Upper lobe of left lung (tissue), 6 donors: ENCODE data around the gene ASB14. TPM values are rescaled to one million over a fixed set of nuclear protein-coding genes. Genes with fewer than 3 reads are reported as not detected.
A peak's percentile ranks its signal among the peaks of the same experiment; 100 is the strongest.

Source experiments
- ATAC-seq, 2 donors: fragments of 200-7000 bp; cut with Tn5 transposase; one replicate each; pipeline ENCODE4 v1.9.1; 2022; ENCODE audit warnings: mild to moderate bottlenecking in 2 of 2, moderate library complexity in 2 of 2; ENCODE audit not compliant: low FRiP score in 2 of 2
- DNase-seq, 2 donors: peaks; one replicate each; pipeline ENCODE4 v3.0.0-alpha.2; 2019 to 2020
- H3K27ac ChIP-seq, 4 donors: fragments of 200-600 bp; sonication (generic); one replicate each; pipeline ENCODE4 v1.5.1; 2016 to 2019
- H3K27me3 ChIP-seq, 4 donors: fragments of 200-600 bp; sonication (generic); one replicate each; pipeline ENCODE4 v1.5.1; 2017 to 2019
- H3K36me3 ChIP-seq, 4 donors: fragments of 200-600 bp; sonication (generic); one replicate each; pipeline ENCODE4 v1.5.1; 2016 to 2019
- H3K4me1 ChIP-seq, 4 donors: fragments of 200-600 bp; sonication (generic); one replicate each; pipeline ENCODE4 v1.5.1; 2018 to 2019
- H3K4me3 ChIP-seq, 4 donors: fragments of 200-600 bp; sonication (generic); one replicate each; pipeline ENCODE4 v1.5.1; 2017 to 2019; ENCODE audit warnings: mild to moderate bottlenecking in 2 of 4, moderate library complexity in 1 of 4
- H3K9me3 ChIP-seq, 4 donors: fragments of 200-600 bp; sonication (generic); one replicate each; pipeline ENCODE4 v1.5.1; 2018 to 2019
- EP300 ChIP-seq, 4 donors: sonication (generic); formaldehyde crosslinking; IDR thresholded peaks; one replicate each; pipeline ENCODE4 v1.5.1; 2017; ENCODE audit warnings: antibody characterized with exemption in 4 of 4, control low read depth in 2 of 4
- POLR2A ChIP-seq, 4 donors: fragments of 450-650 bp; IDR thresholded peaks; one replicate each; pipeline ENCODE4 v1.5.1; 2016 to 2017; ENCODE audit warnings: antibody characterized with exemption in 4 of 4, mild to moderate bottlenecking in 2 of 4
- POLR2AphosphoS5 ChIP-seq, 2 donors: sonication (generic); formaldehyde crosslinking; IDR thresholded peaks; one replicate each; pipeline ENCODE4 v1.5.1; 2017; ENCODE audit warnings: antibody characterized with exemption in 2 of 2
- WGBS, 2 donors: methylation state at CpG; one replicate each; pipeline ENCODE4 v1.1.5; 2017 to 2018; 5-methylcytosine and 5-hydroxymethylcytosine counted together
- total RNA-seq, 6 donors: library from RNA; depleted of rRNA in 4 of 6; stranded (reverse); fragments of >200 nt in 4 of 6; gene quantifications; one replicate each; pipeline versions ENCODE4 v1.1.0 to v1.2.1, GENCODE V29; 2016 to 2021
- TF ChIP-seq, protein P1 (sequence below), 6 experiments: fragments of 450-650 bp in 4 of 6; fragments of 200-600 bp in 2 of 6; sonication (generic) in 2 of 6; IDR thresholded peaks; one replicate each; pipeline ENCODE4 v1.5.1; 2016 to 2019; ENCODE audit warnings: antibody characterized with exemption in 6 of 6
- donor health status: DM: no; HTN: no; CAD: no; lungs with moderate emphysema.
- donor health status: DM: no; HTN: yes; CAD: no; lungs with severe emphysema.

Gene ASB14
- total RNA-seq, 6 donors from 2014 or later, result 0.64 to 2.1 (median 1.2) TPM; not detected in 3

DNA sequence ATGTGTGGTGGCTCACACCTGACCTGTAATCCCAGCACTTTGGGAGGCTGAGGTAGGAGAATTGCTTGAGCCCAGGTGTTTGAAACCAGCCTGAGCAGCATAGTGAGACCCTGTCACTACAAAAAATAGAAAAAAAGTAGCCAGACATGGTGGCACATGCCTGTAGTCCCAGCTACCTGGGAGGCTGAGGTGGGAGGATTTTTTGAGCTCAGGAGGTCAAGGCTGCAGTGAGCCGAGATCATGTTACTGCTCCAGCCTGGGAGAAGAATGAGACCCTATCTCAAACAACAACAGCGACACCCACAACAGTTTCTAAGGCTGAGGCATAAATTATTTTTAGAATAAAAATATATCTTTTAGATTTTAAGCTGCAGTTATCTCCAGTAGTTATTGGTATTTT is 58.7 kb downstream of the ASB14 start:
- Histone ChIP-seq H3K27ac (no peak overlapping the region), H3K9me3 (no peaks in the 10 kb centered on the region), H3K4me3 (no peak overlapping the region), H3K4me1 (peaks cover 12 to 26% (median 15%) of the 10 kb centered on the region in 4 donors), H3K36me3 (peaks cover 0 to 12% (median 5%) of the 10 kb centered on the region in 4 donors), H3K27me3 (no peaks in the 10 kb centered on the region)
- TF ChIP-seq, protein P1, sequence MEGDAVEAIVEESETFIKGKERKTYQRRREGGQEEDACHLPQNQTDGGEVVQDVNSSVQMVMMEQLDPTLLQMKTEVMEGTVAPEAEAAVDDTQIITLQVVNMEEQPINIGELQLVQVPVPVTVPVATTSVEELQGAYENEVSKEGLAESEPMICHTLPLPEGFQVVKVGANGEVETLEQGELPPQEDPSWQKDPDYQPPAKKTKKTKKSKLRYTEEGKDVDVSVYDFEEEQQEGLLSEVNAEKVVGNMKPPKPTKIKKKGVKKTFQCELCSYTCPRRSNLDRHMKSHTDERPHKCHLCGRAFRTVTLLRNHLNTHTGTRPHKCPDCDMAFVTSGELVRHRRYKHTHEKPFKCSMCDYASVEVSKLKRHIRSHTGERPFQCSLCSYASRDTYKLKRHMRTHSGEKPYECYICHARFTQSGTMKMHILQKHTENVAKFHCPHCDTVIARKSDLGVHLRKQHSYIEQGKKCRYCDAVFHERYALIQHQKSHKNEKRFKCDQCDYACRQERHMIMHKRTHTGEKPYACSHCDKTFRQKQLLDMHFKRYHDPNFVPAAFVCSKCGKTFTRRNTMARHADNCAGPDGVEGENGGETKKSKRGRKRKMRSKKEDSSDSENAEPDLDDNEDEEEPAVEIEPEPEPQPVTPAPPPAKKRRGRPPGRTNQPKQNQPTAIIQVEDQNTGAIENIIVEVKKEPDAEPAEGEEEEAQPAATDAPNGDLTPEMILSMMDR (IDR thresholded peaks at IDR 0.05), result no peak
- no peak for TF ChIP-seq EP300 (IDR thresholded peaks at IDR 0.05)
- no peak for TF ChIP-seq POLR2A (IDR thresholded peaks at IDR 0.05)
- no peak for TF ChIP-seq POLR2AphosphoS5 (IDR thresholded peaks at IDR 0.05)
- no peak for ATAC-seq
- WGBS, 2 donors, result 97 to 100% methylated on average over 2 of the region's 2 CpGs
- DNase-seq, result no peak

DNA sequence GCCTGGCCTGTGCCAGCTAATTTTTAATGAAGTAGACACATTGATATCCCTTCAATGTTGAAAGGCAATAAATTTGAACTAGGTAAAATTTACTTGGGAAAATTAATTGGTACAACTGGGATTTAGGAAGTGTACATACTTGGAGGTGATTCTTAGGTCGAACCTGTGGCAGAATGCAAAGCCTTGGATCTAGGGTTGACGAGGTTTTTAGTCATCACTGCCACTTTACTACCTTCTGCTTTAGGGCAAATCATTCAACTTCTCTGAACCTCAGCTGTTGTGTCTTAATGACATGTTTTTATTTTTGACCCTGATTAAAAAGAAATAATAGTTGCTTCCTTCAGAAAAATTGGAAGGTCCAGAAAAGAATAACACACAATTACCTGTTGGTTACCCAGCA is 62.5 kb downstream of the ASB14 start:
- TF ChIP-seq, protein P1 (IDR thresholded peaks at IDR 0.05), result no peak
- DNase-seq, result no peak
- H3K27me3 ChIP-seq, result no peaks in the 10 kb centered on the region
- no peak overlapping the region for H3K27ac ChIP-seq
- no peaks in the 10 kb centered on the region for H3K9me3 ChIP-seq
- H3K36me3 ChIP-seq, result no peaks in the 10 kb centered on the region
- no peak for ATAC-seq
- H3K4me3 ChIP-seq, result no peak overlapping the region
- WGBS, 2 donors, result 80 to 82% methylated on average over 2 of the region's 2 CpGs
- H3K4me1 ChIP-seq, result peaks cover 21 to 40% (median 23%) of the 10 kb centered on the region in 4 donors

DNA sequence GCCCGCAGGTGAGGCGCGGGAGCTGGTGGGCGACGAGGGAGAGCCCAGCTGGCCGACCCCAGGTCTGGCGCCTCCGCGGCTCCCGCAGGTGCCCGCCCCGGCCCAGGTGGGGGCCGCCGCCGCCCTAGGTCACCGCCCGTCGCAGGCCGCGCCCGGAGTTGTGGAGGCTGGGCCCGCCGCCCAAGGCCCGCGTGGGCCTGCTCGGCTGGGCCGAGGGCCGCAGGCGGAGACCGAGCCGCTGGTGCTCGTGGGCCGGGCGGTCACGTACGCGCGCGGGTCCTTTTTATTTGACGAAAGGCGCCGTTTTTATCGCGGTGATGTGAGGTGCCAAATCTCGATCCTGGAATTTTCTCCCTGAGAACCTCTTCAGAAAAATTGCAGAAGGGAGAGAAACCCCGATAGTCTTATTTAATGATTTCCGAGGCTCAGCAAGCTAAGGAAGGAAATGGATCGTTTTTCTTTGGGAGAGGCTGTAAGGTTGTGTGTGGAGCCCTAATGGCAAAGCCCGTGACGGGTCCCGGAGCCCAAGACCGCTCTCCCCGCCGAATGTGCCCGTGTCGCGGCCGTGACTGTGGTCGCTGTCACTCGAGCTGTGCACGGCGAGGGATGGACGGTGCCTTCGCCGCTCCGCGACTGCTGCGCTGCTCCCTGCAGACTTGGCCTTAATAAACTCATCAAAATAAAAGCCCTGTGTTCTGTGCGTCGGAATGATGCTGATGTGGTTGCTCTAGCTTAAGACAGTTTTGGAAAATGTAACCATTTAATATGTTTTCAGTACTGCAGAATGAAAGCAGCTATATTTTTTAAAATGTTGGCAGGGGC is 64.3 kb downstream of the ASB14 start:
- Histone ChIP-seq H3K36me3 (no peaks in the 10 kb centered on the region), H3K27ac (peak overlapping the region; percentile 86 to 92 (median 90)), H3K9me3 (no peaks in the 10 kb centered on the region), H3K4me3 (peak overlapping the region; percentile 74 to 99 (median 88)), H3K27me3 (no peaks in the 10 kb centered on the region), H3K4me1 (peaks cover 21 to 36% (median 23%) of the 10 kb centered on the region in 4 donors)
- ATAC-seq (peak; percentile 76 to 83), DNase-seq (peak; percentile 68 to 90)
- TF ChIP-seq POLR2AphosphoS5 (IDR thresholded peaks at IDR 0.05), result peak in 1 of 2 donors; percentile 39
- peak in 1 of 4 donors; percentile 1 for TF ChIP-seq POLR2A (IDR thresholded peaks at IDR 0.05)
- no peak for TF ChIP-seq EP300 (IDR thresholded peaks at IDR 0.05)
- TF ChIP-seq, protein P1 (IDR thresholded peaks at IDR 0.05), result no peak
- 0 to 1% methylated on average over 32 to 43 of the region's 70 CpGs for WGBS, 2 donors

DNA sequence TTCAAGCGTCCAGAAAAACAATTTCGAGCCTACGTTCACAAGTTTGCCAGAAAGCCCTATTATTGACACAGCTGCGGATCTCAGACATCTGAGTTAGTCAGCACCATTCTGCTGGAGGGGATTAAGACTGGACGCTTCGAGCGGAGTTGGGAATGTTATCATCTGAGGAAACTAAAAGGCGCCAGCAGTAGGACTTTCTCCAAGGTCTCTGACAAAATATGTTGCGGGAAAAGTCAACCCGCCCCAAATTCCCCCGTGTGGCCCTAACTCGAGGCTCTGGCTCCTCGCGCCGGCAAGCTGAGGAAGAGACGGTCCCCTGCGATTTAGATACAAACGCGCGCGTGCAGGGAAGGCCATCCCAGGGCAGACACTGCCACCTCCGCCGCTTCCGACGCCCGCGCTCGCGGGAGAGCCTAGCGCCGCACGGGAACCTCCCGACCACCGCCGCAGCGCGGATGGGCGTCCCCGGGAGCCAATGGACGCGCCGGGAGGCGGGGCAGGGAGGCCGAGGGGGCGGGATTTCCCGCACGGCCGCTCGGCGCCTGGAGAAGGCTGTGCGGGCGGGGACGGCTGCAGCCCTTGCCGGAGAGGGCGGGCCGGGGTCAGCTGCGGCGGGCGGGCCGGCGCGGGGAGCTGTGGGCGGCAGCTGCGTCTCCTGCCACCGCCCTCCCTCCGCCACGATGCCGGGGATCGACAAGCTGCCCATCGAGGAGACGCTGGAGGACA is 65.1 kb downstream of the ASB14 start, which contains the start of gene APPL1:
Gene APPL1, plus strand, starts transcription at position 526 of the 726 bp plus-strand sequence. Its CDS starts 155 bp downstream, at position 681.
- H3K9me3 ChIP-seq, result no peaks in the 10 kb centered on the region
- DNase-seq (peak; percentile 95 to 99), ATAC-seq (peak; percentile 98 to 99)
- H3K27me3 ChIP-seq, result no peaks in the 10 kb centered on the region
- TF ChIP-seq, protein P1 (IDR thresholded peaks at IDR 0.05), result no peak
- peak in 3 of 4 donors; percentile 54 to 94 (median 71) for TF ChIP-seq POLR2A (IDR thresholded peaks at IDR 0.05)
- TF ChIP-seq POLR2AphosphoS5 (IDR thresholded peaks at IDR 0.05), result peak; percentile 70 to 91
- TF ChIP-seq EP300 (IDR thresholded peaks at IDR 0.05), result peak in 1 of 4 donors; percentile 31
- WGBS, 2 donors, result 0 to 2% methylated on average over 8 to 44 of the region's 71 CpGs
- no peaks in the 10 kb centered on the region for H3K36me3 ChIP-seq
- peak within 1 kb of the TSS; percentile 74 to 99 (median 88) for H3K4me3 ChIP-seq
- peak within 1 kb of the TSS; percentile 86 to 92 (median 90) for H3K27ac ChIP-seq
- peaks cover 21 to 36% (median 23%) of the 10 kb centered on the region in 4 donors for H3K4me1 ChIP-seq
